Renal pelvis (tissue), 4 donors: ENCODE measurements around the gene NHLH1. TPM values are rescaled to one million over a fixed set of nuclear protein-coding genes. Genes with fewer than 3 reads are reported as not detected.

Source experiments
- DNase-seq: peaks from one replicate; pipeline ENCODE4 v3.0.0-alpha.2; 2013
- polyA plus RNA-seq, 3 donors: library from polyadenylated mRNA; unstranded; fragments of 120-200 nt; gene quantifications; one replicate each; pipeline ENCODE4 v1.2.1, GENCODE V29; 2013; ENCODE audit not compliant: insufficient read length in 3 of 3

Gene NHLH1
- polyA plus RNA-seq, 3 donors: 0.10 to 0.26 (median 0.18) TPM

GRCh38 chr1:160411271-160412027 lies 44.6 kb downstream of the NHLH1 start:
- DNase-seq: no peak

- DNase-seq: no peak
These were observed 45.1 kb downstream of the NHLH1 start for GRCh38 chr1:160412028-160412362.

GRCh38 chr1:160413716-160414115 lies 46.8 kb downstream of the NHLH1 start:
- no peak for DNase-seq

GRCh38 chr1:160414881-160415280 lies 48.0 kb downstream of the NHLH1 start:
- no peak for DNase-seq

GRCh38 chr1:160415696-160416290 lies 48.9 kb downstream of the NHLH1 start:
- no peak for DNase-seq

GRCh38 chr1:160416369-160416768 lies 49.5 kb downstream of the NHLH1 start:
- no peak for DNase-seq

GRCh38 chr1:160418483-160418882 lies 51.6 kb downstream of the NHLH1 start:
- DNase-seq: no peak

- DNase-seq: no peak
These were observed 52.4 kb downstream of the NHLH1 start for GRCh38 chr1:160419150-160419837.

- no peak for DNase-seq
These were observed 52.9 kb downstream of the NHLH1 start for GRCh38 chr1:160419838-160420169.

- no peak for DNase-seq
These were observed 54.3 kb downstream of the NHLH1 start for GRCh38 chr1:160420881-160421842.

GRCh38 chr1:160421881-160422280 lies 55.0 kb downstream of the NHLH1 start:
- DNase-seq: no peak

Other genes with a start within 250 kb of the NHLH1 start
- gene ATP1A4, start 215.5 kb upstream of the NHLH1 start, polyA plus RNA-seq: under 1 TPM; 0.26 to 0.80 (median 0.30) TPM
- under 1 TPM; 0.30 to 0.99 (median 0.81) TPM for gene CASQ1, start 176.5 kb upstream of the NHLH1 start, polyA plus RNA-seq
- 100 to 1,000 TPM in 2 of 3 donors, 10 to 100 TPM in 1; 96.6 to 114 (median 107) TPM for gene PEA15, start 161.7 kb upstream of the NHLH1 start, polyA plus RNA-seq
- 100 to 1,000 TPM; 194 to 279 (median 264) TPM for gene DCAF8, start 104.5 kb upstream of the NHLH1 start, polyA plus RNA-seq
- gene PEX19, start 81.9 kb upstream of the NHLH1 start, polyA plus RNA-seq: 10 to 100 TPM; 82.3 to 86.5 (median 85.6) TPM
- gene COPA, start 23.8 kb upstream of the NHLH1 start, polyA plus RNA-seq: 100 to 1,000 TPM; 146 to 186 (median 160) TPM
- gene NCSTN, start 23.7 kb upstream of the NHLH1 start, polyA plus RNA-seq: 100 to 1,000 TPM; 162 to 167 (median 167) TPM
- 10 to 100 TPM; 33.2 to 39.2 (median 38.4) TPM for gene VANGL2, start 33.5 kb downstream of the NHLH1 start, polyA plus RNA-seq
- under 1 TPM; 0.09 to 0.30 (median 0.17) TPM for gene SLAMF6, start 156.2 kb downstream of the NHLH1 start, polyA plus RNA-seq
- gene CD84, start 212.4 kb downstream of the NHLH1 start, polyA plus RNA-seq: 1 to 10 TPM in 2 of 3 donors, under 1 TPM in 1; 0.98 to 1.1 (median 1.0) TPM